HepG2 (cell line): Measurements from ENCODE around the gene TMEM125. TPM values are rescaled to one million over a fixed set of nuclear protein-coding genes. Genes with fewer than 3 reads are reported as not detected.

Experiments
- ASH2L ChIP-seq: fragments of 300-600, 200-600 bp; sonication (generic); IDR thresholded peaks from 2 replicates; pipeline ENCODE4 v1.7.0; 2017; ENCODE audit warnings: low read depth, mild to moderate bottlenecking, moderate library complexity, mixed read lengths, low read length; ENCODE audit not compliant: insufficient read length
- FOXP1 ChIP-seq, 2 experiments: fragments of 450-650 bp in 1 of 2; IDR thresholded peaks; 2 replicates each; pipeline ENCODE4 v1.6.1; 2017 to 2018; ENCODE audit warnings: antibody characterized with exemption in 1 of 2
- HOXA3 ChIP-seq: sonication (generic); formaldehyde crosslinking; IDR thresholded peaks from 2 replicates; pipeline ENCODE4 v1.5.0; 2020; ENCODE audit warnings: missing genetic modification reagents
- MED1 ChIP-seq: sonication (generic); formaldehyde crosslinking; IDR thresholded peaks from 2 replicates; pipeline ENCODE4 v1.4.0; 2020; ENCODE audit warnings: missing genetic modification reagents
- PAXIP1 ChIP-seq: sonication (generic); formaldehyde crosslinking; conservative IDR thresholded peaks from 2 replicates; pipeline ENCODE4 v1.4.0; 2020; ENCODE audit warnings: mild to moderate bottlenecking, missing genetic modification reagents, moderate library complexity
- POGZ ChIP-seq: sonication (generic); formaldehyde crosslinking; IDR thresholded peaks from 2 replicates; pipeline ENCODE4 v1.4.0; 2020; ENCODE audit warnings: mild to moderate bottlenecking, missing genetic modification reagents
- RXRA ChIP-seq: sonication (generic); formaldehyde crosslinking; IDR thresholded peaks from 2 replicates; pipeline ENCODE4 v1.5.1; 2020; ENCODE audit warnings: missing genetic modification reagents
- SPEN ChIP-seq: sonication (generic); formaldehyde crosslinking; IDR thresholded peaks from 2 replicates; pipeline ENCODE4 v1.5.1; 2020; ENCODE audit warnings: low read depth, mild to moderate bottlenecking, missing genetic modification reagents
- TFAP4 ChIP-seq: sonication (generic); IDR thresholded peaks from 2 replicates; pipeline ENCODE4 v1.6.1; 2016; ENCODE audit warnings: low read depth, borderline replicate concordance
- XRCC5 ChIP-seq: fragments of 200-400 bp; formaldehyde crosslinking; optimal IDR thresholded peaks from 2 replicates; pipeline ENCODE3; 2017; ENCODE audit warnings: mild to moderate bottlenecking, low read length
- ZEB1 ChIP-seq: IDR thresholded peaks from 2 replicates; pipeline ENCODE4 v1.6.1; 2012; ENCODE audit warnings: mild to moderate bottlenecking, low read depth, inconsistent platforms; ENCODE audit not compliant: insufficient replicate concordance
- ZFP90 ChIP-seq: sonication (generic); formaldehyde crosslinking; IDR thresholded peaks from 2 replicates; pipeline ENCODE4 v1.8.0; 2022; ENCODE audit warnings: missing genetic modification reagents, mild to moderate bottlenecking, inconsistent platforms, borderline replicate concordance
- ZNF326 ChIP-seq: sonication (generic); formaldehyde crosslinking; IDR thresholded peaks from 2 replicates; pipeline ENCODE4 v1.4.0; 2020; ENCODE audit warnings: missing genetic modification reagents, borderline replicate concordance
- ZNF597 ChIP-seq: sonication (generic); formaldehyde crosslinking; IDR thresholded peaks from 2 replicates; pipeline ENCODE4 v1.5.0; 2020; ENCODE audit warnings: missing genetic modification reagents
- ZNF639 ChIP-seq: conservative IDR thresholded peaks from 2 replicates; pipeline ENCODE4 v1.6.1; 2018; ENCODE audit warnings: missing genetic modification reagents
- ZNF670 ChIP-seq: sonication (generic); formaldehyde crosslinking; IDR thresholded peaks from 2 replicates; pipeline ENCODE4 v1.8.0; 2022; ENCODE audit warnings: mild to moderate bottlenecking, missing genetic modification reagents, borderline replicate concordance
- ZNF850 ChIP-seq: sonication (generic); formaldehyde crosslinking; conservative IDR thresholded peaks from 2 replicates; pipeline ENCODE4 v1.9.0; 2021; ENCODE audit warnings: mild to moderate bottlenecking, missing genetic modification reagents
- ZSCAN31 ChIP-seq: sonication (generic); formaldehyde crosslinking; IDR thresholded peaks from 2 replicates; pipeline ENCODE4 v1.5.0; 2020; ENCODE audit warnings: low read depth, mild to moderate bottlenecking, missing genetic modification reagents
- polyA plus RNA-seq, 8 experiments: library from polyadenylated mRNA; depleted of rRNA in 3 of 8; stranded (reverse) in 7 of 8; unstranded in 1 of 8; fragments of >200 nt; fragmentation: Illumina TruSeq in 4 of 8; extraction: Trizol in 4 of 8; gene quantifications; 2 replicates each; pipeline versions ENCODE4 v1.2.1 to v1.2.3, GENCODE V29; 2011 to 2016; ENCODE audit warnings: low read depth in 4 of 8, missing spikeins in 1 of 8, mixed read lengths in 1 of 8; ENCODE audit not compliant: insufficient read depth in 1 of 8
- total RNA-seq, 5 experiments: library from RNA; depleted of rRNA; stranded (reverse); fragments of >200 nt; fragmentation: Illumina TruSeq; extraction: Trizol; gene quantifications; 2 replicates each; pipeline ENCODE4 v1.2.3, GENCODE V29; 2016; ENCODE audit warnings: low read depth in 1 of 5

Gene TMEM125
- total and polyA plus RNA-seq, 2 of the 13 experiments (the other 11 are each of a cell fraction or from before 2014, with no cell fraction given): 0.03 TPM; not detected in 1

GRCh38 chr1:43285269-43285990 is 15.6 kb downstream of the TMEM125 start, which contains the start of gene C1orf210 (continued):
- TF ChIP-seq MED1 (CRISPR knock-in tag) (peak; percentile 38; the same call in 1 of the 2 replicates), ZNF597 (CRISPR knock-in tag) (no peak), ZNF639 (CRISPR knock-in tag) (no peak), ASH2L (peak; percentile 37), FOXP1 (IDR thresholded peaks at IDR 0.05) (no peak), FOXP1 (CRISPR knock-in tag; IDR thresholded peaks at IDR 0.05) (peak; percentile 53; the same call in 1 of the 2 replicates), ZSCAN31 (peak; percentile 45; the same call in 1 of the 2 replicates), PAXIP1 (peak; percentile 84), TFAP4 (peak; percentile 74; the same call in 1 of the 2 replicates), RXRA (CRISPR knock-in tag) (no peak), ZNF326 (CRISPR knock-in tag) (no peak), ZNF850 (peak; percentile 88; the same call in 1 of the 2 replicates), XRCC5 (peak; percentile 21), SPEN (CRISPR knock-in tag) (no peak), POGZ (0 out of 2 replicates have a peak, but pooled peaks have one; percentile 18), ZEB1 (peak; percentile 98), HOXA3 (CRISPR knock-in tag) (peak; percentile 53), ZNF670 (CRISPR knock-in tag) (0 out of 2 replicates have a peak, but pooled peaks have one; percentile 58), ZFP90 (CRISPR knock-in tag) (no peak)
